HL-60 (cell line): Measurements from ENCODE around the gene SLC24A3.

Source experiments
- DNase-seq, 2 experiments: peaks; one replicate each; pipeline ENCODE4 v3.0.0-alpha.2; 2010 to 2020; ENCODE audit warnings: low read depth in 1 of 2, low spot score in 1 of 2
- H3K27ac ChIP-seq: fragments of 250-450 bp; sonication (Bioruptor Pico); replicated peaks from 2 replicates; pipeline ENCODE4 v1.5.1; 2020; ENCODE audit warnings: mild to moderate bottlenecking, moderate library complexity
- H3K27me3 ChIP-seq: fragments of 250-450 bp; sonication (Bioruptor Pico); 2 replicates; pipeline ENCODE4 v1.5.1; 2021; ENCODE audit warnings: mild to moderate bottlenecking, moderate library complexity; ENCODE audit not compliant: insufficient read depth, poor library complexity, severe bottlenecking
- H3K4me3 ChIP-seq: replicated peaks from 2 replicates; pipeline ENCODE4 v1.5.1; 2011; ENCODE audit warnings: mild to moderate bottlenecking, control low read depth, low read length; ENCODE audit not compliant: insufficient read depth
- CTCF ChIP-seq: IDR thresholded peaks from one replicate; pipeline ENCODE4 v1.5.1; 2011; ENCODE audit warnings: low read length, control low read depth, inconsistent platforms; ENCODE audit not compliant: insufficient read depth
- GABPA ChIP-seq: IDR thresholded peaks from 2 replicates; pipeline ENCODE4 v1.6.1; 2012; ENCODE audit warnings: low read depth
- POLR2AphosphoS5 ChIP-seq: IDR thresholded peaks from 2 replicates; pipeline ENCODE4 v1.6.1; 2012; ENCODE audit warnings: low read depth
- REST ChIP-seq: IDR thresholded peaks from 2 replicates; pipeline ENCODE4 v1.6.1; 2012; ENCODE audit warnings: low read depth; ENCODE audit not compliant: insufficient replicate concordance
- SPI1 ChIP-seq: IDR thresholded peaks from 2 replicates; pipeline ENCODE4 v1.6.1; 2012; ENCODE audit warnings: low read depth, mild to moderate bottlenecking, borderline replicate concordance

Gene SLC24A3

GRCh38 chr20:19504251-19504650 lies 291.8 kb downstream of the SLC24A3 start:
- TF ChIP-seq CTCF (no peak), REST (no peak), SPI1 (no peak), GABPA (no peak), POLR2AphosphoS5 (no peak)
- Histone ChIP-seq H3K27me3 (no peaks in the 10 kb centered on the region), H3K27ac (no peak overlapping the region), H3K4me3 (no peak overlapping the region)
- DNase-seq, result no peak

- Histone ChIP-seq H3K27ac (no peak overlapping the region), H3K4me3 (no peak overlapping the region), H3K27me3 (no peaks in the 10 kb centered on the region)
- no peak for DNase-seq
- TF ChIP-seq POLR2AphosphoS5, result no peak
- no peak for TF ChIP-seq GABPA
- TF ChIP-seq REST, result no peak
- no peak for TF ChIP-seq SPI1
- no peak for TF ChIP-seq CTCF
Measured at GRCh38 chr20:19506021-19506420, 293.6 kb downstream of the SLC24A3 start.

- TF ChIP-seq CTCF (no peak), POLR2AphosphoS5 (no peak), GABPA (no peak), SPI1 (no peak), REST (no peak)
- DNase-seq, result no peak
- Histone ChIP-seq H3K4me3 (no peak overlapping the region), H3K27me3 (no peaks in the 10 kb centered on the region), H3K27ac (no peak overlapping the region)
Measured at GRCh38 chr20:19508449-19508848, 296.0 kb downstream of the SLC24A3 start.
